ENCODE results near the gene KXD1.
"Not testable (repeated sequence)": the region's sequence is repeated elsewhere in the genome, so short reads cannot be mapped to it uniquely, and the experiment has no call there.

KXD1 gene

DNA sequence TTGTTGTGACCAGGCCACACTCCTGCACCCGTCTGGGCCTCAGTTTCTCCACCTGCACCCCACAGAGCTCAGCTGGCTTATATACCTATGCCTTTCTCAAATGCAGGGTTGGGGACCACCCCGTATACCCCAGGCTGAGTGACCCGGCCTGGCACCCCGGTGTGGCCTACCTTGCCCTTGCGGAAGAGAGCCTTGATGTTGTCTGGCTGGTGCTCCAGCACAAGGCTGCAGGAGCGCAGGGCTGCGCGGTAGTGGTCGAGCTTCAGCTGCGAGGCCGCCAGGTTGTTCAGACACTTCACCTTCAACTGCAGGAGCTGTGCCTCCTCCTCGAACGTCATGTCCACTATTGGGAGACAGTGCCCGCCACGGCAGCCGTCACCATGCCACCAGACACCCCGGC is 20.2 kb upstream of the KXD1 start:
- DNase-seq, result no peak

DNA sequence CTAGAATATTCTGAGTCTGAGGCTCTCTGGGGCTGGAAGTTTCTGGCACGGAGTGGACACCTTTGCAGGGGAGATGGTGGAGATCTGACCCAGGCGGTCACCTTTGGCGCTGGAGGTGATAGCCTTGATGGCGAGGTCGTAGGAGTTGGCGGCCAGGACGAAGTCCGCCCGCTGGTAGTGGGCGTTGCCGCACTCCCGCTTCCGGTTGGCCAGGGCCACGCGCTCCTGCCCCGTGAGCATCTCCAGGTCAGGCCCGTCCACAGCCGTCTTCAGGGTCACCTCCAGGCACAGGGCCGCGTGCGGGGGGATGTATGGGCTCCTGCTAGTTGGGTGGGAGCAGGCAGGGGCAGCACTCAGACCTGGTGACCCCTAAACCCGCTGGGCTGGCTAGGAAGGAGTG is 19.6 kb upstream of the KXD1 start:
- DNase-seq, result no peak

DNA sequence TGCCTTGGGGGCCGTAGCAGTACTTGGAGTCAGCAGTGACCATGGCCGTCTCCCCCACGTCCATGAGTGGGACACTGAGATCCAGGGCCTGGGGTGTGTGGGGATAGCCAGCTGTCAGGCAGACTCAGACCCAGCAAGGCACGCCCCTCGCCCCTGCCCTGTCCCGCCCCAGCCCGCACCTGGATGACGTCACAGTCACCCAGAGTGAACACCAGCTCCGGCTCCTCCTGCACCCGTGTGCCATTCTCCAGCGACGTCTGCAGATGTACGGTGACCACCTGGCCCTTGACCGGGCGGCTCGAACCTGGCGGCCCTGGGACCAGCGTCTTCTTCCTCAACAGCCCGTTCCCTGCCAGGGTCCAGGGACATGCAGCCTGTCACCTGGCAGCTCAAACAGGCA is 18.3 kb upstream of the KXD1 start:
- no peak for DNase-seq

DNA sequence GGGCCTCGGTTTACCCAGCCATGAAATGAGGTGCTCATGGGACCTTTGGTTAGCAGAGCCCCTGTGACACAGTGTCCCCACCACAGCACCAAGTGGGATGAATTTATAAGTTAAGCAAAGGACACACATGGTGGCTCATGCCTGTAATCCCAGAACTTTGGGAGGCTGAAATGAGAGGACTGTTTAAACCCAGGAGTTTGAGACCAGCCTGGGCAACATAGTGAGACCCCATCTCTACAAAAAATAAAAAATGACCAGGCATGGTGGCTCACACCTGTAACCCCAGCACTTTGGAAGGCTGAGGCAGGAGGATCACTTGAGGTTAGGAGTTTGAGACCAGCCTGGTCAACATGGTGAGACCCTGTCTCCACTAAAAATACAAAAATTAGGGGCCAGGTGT is 17.5 kb upstream of the KXD1 start:
- DNase-seq, result not testable (repeated sequence)

DNA sequence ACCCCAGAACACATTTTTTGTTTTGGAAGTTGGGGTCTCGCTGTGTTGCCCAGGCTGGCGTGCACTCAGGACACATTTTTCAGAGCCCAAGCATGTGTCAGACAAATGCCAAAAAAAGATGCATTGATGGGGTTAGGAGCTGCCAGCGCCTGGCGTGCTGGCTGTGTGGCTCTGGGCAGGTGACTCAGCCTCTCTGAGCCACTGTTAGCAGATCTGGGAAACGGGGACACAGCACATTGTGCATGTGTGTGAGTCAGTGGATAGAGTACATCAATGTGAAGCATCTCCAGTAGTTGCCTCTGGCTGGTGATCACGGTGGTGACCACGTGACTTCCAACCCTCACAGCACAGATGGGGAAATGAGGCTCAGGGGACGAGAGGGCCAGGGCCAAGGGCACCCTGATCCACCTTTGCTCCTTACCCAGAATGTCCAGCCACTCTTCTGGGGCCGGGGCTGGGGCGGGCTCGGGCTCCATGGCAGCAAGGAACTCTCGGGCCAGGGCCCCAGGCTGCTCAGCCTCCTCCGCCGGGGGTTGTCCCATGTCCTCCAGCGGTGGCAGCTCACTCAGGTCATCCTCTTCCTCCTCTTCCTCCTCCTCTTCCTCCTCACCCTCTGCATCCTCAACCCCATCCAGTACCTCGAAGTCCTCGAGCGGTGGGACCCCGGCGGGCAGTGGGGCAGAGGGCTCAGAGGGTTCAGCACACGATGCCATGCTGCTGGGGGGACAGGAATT is 16.2 kb upstream of the KXD1 start:
- DNase-seq, result no peak

DNA sequence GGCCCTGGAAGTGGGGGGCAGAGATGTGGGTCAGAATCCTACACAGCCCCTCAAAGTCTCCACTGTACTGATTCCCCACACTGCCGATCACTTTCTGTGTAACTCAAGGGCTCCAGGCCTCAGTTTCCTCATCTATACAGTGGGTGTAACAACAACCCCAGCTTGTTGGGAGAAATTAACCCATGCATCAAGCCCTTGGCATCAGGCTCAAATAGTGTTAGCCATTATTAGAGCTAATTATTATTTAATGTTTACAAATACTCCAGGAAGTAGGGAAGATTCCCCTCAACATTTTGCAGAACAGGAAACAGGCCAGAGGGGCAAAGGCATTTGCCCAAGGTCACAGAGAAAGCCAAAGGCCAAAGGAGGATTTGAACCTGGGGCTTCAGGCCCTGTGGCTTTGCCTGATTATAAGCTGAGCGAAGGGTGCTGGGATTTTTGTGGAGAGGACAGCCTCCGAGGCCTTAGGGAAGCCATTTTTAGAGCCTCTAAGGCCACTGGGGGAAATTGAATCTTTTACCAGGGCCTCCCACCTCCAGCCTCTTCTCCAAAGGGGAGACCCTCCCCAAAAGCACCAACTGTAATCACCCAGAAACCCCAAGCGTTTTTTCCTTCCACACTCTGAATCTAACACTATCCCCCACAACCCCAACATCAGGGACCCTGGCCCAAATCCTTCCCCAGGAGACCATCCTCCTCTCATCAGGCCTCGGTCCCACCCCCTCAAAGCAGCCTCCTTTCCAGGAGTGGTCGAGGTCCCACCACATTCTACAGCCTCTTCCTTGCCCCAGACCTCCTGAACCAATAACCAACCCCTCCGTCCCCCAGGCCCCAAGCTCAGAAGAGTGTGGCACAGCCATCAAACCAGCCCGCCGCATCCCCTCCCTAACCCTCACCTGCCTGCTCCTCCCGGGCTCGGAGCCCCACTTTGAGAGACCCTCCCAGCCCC is 15.4 kb upstream of the KXD1 start:
- DNase-seq, result no peak

DNA sequence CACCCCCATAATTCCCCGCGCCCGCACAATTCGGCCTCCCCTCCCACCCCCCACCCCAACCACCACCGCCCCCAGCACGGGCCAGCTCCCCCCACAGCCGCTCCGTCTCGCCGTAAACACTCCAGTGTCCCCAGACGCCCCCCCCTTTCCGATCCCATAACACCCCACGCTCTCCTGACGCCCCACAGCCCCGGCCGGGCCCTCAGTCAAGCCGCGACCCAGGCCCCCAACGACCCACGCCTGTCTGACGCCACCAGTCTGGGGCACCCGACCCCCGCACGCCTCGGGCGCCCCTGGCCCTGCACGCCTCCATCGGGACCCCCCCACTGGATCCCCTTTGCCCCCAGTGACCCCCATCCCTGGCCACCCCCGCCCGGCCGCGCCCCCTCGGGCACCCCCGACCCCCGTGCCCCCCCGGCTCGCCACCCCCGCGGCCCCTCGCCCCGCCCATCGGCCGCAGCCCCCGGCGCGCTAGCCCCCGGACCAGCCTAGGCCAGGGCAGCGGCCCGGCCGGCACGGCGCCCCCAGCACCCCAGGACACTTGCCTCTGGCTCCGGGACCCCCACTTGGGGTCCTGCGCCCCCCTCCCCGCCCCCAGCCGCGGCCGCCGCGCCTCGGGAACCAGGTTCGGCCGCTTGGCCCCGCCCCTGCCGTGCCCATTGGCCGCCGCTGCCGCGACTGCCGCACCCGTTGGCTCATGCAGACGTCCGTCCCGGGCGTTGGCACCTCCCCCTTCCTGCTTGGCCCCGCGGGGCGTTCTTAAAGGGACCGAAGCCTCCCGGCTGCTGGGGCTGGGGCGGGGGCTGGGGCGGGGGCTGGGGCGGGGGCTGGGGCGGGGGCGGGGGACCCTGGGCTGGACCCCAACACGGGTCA is 14.5 kb upstream of the KXD1 start, which contains the start of gene FKBP8:
TSS of gene FKBP8 (minus strand) at position 633 of the 873 bp plus-strand sequence. CDS start 1,603 bp downstream, outside the sequence.
- peak; percentile 71 to 72 for DNase-seq

DNA sequence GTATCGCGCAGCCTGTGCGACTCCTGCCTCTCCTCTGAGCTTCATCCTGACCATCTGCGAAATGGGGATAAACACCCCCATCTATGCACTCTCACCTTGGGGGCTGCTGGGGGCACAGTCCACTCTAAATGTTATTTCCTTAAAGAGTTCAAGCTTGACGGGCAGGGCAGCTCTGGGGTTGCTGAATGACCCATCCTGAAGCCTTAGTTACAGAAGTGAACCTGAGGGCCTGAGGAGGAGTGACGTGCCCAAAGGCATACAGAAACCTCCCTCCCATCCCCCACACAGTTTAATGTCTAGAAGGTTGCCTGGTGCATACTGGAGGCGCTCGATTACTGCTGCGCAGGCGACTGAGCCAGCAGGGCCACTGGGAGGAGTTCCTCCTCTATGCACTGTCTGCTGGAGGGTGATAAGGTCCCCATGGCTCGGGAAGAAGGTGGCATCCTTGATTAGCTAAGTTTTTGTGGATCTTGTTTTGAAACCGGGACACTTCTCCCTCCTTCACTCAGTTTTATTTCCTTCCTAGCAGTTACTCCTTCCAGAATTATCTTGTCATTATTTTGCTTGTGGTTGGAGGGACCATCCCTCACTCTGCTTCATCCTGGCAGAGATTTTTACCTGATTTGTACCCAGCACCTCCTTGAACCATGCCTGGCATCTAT is 13.7 kb upstream of the KXD1 start:
- peak; percentile 72 to 86 for DNase-seq

DNA sequence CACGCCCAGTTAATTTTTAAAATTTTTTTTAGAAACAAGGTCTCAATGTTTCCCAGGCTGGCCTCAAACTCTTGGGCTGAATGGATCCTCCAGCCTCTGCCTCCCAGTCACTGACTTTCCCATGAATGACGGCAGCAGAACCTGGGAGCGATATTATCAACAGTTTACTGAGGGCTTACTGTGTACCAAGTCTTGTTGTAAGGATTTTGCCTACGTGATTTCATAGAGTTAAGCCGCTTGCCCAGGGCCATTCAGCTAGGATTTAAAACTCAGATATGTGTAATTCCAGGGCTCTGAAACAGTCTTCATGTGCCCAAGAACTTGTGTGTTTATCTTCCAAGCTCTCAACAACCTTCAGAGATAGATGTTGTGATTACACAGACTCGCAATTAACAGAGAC is 6.0 kb upstream of the KXD1 start:
- no peak for DNase-seq

DNA sequence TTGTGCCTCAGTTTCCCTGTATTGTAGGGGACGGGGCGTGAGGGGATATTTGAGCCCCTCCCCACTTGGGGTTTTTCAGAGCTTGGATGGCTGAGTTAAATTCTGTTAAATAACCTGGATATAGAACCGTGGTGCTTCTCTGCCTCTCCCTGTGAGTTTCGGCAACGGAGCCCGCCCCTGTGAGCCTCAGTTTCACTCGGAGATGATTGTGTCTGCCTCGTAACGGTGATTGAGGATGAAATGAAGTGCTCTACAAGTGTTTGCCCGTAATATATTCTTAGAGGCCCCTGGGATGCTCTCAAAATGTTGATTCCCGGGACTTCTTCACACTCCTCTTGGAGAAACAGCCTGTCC is 509 bp downstream of the KXD1 start:
- DNase-seq, result no peak

DNA sequence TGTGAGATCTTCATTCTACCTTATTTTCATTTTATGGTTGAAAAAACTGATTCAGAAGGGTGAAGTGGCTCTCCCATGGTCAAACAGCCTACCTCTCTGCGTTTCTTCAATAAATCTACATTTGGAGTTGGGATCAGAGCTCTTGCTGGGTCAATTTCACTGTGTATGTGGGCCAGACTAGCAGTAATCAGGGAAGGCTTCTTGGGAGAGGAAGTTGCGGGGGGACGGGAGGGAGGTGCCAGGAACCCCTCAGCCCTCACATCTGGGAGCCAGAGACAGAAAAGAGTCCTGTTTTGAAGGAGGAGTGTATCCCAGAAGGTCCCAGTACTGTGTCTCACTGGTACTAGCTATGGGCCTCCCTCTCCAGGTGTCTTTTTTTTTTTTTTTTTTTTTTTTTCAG is 934 bp downstream of the KXD1 start:
- no peak for DNase-seq

DNA sequence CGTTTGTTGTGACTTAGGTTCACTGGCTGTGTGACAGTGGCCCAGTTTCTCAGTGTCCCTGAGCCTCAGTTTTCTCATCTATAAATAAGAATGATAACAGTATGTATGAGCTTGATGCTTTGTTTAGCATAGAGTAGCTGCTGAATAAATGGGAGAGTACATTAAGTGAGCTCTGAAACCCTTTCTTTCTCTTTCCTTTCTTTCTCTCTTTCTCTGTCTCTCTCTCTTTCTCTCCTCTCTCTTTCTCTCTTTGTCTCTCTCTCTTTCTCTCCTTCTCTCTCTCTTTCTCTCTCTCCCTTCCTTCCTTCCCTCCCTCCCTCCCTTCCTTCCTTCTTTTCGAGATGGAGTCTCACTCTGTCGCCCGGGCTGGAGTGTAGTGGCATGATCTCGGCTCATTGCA is 2.0 kb downstream of the KXD1 start:
- DNase-seq, result no peak

DNA sequence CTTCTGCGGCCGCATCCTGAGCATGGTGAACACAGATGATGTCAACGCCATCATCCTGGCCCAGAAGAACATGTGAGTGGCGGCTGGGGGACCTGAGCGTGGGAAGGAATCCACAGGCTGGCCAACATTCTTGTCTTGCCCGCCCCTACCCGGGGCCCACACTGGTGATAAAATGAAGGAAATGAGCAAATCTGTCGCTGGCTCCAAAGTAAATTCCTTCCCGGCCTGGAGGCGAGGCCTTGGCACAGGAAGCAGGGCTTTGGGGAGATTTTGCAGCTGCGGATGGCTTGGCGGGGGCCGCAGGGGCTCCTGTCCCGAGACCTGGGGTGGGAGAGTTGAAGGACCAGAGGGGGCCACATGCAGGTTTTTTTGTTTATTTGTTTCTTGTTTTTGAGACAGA is 4.4 kb downstream of the KXD1 start:
- DNase-seq, result no peak

DNA sequence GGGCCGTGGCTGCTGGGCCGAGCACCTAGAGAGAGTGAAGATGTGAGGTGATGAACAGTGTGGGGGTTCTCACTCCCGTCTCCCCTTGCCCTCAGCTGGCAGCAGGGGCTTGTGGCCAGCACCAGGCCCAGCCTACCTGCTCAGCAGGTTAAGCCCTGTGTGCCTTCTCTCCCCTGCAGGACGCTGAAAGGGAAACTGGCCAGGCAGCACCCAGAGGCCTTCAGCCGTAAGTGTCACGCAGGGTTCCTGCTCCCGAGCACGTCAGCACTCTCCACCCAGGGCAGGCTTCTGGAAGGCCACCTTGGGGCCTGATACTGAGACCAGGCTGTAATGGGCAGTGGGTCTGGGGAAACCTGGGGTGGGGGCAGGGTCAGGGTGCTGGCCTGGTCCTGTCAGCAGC is 9.3 kb downstream of the KXD1 start:
- no peak for DNase-seq

DNA sequence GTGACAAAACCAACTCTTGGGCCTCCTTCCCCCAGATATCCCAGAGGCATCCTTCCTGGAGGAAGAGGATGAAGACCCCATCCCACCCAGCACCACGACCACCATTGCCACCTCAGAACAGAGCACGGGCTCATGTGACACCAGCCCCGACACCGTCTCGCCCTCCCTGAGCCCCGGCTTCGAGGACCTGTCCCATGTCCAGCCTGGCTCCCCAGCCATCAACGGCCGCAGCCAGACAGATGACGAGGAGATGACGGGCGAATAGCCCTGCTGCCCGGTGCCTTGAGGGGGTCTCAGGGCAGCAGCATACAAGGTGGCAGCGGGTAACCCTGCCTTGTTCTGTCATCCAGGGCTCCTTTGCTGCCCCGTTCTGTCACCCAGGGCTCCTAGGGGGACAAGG is 10.7 kb downstream of the KXD1 start:
- no peak for DNase-seq

DNA sequence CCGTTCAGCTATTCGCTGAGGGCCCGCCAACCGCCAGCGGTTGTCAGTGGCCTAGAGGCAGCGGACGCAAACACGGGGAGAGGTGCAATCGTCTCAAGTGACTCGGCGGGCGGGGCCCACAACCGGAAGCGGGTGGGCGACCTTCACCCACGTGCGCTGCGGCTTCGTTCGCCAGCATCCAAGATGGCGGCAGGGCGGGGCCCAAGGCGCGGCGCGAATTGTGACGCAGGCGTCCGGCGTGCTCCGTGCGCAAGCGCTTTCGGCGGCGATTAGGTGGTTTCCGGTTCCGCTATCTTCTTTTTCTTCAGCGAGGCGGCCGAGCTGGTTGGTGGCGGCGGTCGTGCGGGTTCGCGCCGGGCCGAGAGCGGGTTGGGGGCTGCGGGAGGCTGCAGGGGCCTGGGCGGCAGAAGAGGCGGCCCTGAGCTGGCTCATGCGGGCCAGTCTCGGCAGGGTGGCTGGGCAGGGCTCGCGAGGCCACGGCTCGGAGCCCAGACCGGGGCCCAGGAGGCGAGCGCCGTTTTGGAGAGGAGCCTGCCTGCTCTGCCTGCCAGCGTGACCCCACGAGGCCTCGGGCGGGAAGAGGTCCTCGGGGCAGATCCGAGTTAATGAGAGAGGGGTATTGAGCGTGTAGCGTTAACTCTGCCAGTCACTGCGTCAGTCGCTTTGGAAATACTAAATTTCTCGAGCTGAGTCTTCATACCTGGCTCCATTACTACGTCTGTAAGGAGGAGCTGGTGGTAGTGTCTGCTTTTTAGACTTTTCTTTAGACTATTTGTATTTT is 14.1 kb downstream of the KXD1 start, which contains the start of gene UBA52:
TSS of gene UBA52 (plus strand) at position 294 of the 781 bp plus-strand sequence. CDS start 1,444 bp downstream, outside the sequence.
- peak; percentile 95 to 97 for DNase-seq

DNA sequence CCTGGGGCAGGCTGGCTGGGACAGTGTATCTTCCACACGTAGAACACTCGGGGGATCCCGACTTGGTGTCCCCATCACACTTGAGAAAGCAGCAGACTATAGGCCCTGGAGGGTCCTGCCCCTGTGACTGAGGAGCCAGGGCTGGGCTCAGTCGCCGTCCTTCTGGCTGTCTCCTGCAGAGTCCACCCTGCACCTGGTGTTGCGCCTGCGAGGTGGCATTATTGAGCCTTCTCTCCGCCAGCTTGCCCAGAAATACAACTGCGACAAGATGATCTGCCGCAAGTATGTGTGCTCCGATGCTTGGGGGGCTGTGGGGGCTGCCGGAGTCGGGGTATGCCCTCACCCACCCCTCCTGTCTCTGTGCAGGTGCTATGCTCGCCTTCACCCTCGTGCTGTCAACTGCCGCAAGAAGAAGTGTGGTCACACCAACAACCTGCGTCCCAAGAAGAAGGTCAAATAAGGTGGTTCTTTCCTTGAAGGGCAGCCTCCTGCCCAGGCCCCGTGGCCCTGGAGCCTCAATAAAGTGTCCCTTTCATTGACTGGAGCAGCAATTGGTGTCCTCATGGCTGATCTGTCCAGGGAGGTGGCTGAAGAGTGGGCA is 17.1 kb downstream of the KXD1 start:
- no peak for DNase-seq

DNA sequence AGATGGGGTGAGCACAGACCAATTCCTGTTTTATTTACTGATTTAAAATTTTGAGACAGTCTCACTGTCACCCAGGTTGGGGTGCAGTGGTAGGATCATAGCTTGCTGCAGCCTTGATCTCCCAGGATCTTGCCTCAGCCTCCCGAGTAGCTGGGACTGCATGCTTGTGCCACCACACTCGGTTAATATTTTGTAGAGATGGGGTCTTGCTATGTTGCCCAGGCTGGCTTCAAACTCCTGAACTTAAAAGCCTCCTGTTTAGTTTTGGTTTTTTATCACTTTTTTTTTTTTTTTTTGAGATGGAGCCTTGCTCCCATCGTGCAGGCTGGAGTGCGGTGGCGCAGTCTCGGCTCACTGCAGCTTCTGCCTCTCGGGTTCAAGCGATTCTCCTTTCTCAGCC is 18.7 kb downstream of the KXD1 start:
- no peak for DNase-seq

DNA sequence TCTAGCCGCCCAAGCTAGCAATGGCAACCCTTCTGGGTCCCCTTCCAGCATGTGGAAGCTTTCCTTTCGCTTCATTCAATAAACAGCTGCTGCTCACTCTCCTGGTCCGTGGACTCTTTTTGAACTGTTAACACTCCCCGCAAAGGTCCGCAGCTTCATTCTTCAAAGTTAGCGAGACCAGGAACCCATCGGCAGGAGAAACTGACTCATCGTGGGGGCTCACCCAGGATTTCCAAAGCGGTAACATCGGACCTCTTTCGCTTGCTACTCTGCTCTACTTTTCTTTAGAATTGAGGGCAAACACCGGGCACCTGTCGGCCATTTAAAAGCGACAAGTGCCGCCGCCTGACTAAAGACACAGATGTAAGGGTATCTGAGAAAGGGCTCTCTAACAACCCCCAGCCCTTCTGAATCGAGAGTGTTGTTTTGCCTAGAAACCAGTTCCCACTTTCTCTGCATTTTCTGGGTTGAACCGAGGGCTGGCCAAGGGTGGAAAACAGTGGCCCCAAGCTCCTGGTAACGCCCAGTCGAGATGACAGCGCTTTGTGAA is 19.8 kb downstream of the KXD1 start:
- DNase-seq, result no peak

DNA sequence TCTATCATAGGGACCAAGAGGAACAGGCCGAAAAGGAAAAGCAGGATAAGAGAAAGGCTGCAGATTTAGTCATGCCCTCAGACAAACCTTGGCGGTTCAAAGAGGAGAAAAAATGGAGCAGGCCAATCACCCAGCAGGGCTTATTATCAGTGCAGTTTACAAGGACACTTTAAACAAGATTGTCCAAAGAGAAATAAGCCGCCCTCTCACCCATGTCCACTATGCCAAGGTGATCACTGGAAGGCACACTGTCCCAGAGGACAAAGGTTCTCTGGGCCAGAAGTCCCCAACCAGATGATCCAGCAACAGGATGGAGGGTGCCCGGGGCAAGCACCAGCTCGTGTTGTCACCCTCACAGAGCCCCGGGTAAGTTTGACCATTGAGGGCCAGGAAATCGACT is 22.6 kb downstream of the KXD1 start:
- DNase-seq, result no peak

DNA sequence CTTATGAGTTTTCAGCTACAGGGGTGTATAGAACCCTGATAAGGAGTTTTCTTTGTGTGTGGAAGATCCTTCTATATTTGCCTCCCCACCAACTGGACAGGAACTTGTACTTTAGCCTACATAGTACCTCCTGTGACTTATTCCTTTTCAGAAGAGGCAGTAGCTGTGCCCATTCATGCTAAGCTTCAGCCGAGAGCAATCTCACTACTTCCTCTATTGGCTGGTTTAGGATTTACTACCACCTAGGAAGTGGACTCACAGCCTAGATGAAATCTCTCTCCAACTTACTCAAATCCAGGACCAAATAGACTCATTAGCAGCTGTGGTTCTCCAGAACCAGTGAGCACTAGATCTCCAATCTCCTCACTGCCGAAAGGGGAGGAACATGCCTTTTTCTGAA is 28.6 kb downstream of the KXD1 start:
- peak; percentile 57 for DNase-seq
